GM12872 (cell line): Measurements from ENCODE around the gene PPP1R16B.

Source experiments
- CTCF ChIP-seq: IDR thresholded peaks from 3 replicates; pipeline ENCODE4 v1.5.1; 2011; ENCODE audit warnings: low read depth, mild to moderate bottlenecking, low read length, moderate library complexity; ENCODE audit not compliant: insufficient read depth

The PPP1R16B gene

DNA sequence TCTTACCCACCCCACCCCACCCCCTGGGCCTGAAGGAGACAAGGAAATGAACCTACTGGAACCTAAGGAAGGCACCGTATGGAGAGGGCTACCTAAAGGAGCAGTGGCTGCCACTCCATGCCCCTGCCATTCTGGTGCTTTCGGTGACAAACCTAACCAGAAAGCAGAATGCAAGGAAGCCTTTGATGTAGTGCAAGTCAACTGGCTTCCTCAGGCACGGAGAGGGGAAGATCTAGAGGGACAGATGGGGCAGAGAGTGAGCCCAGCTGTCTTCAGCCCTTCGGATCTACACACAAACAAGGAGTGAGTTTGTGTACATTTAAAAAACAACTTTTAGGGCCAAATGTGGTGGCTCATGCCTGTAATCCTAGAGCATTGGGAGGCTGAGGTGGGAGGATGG is 39.5 kb downstream of the PPP1R16B start:
- TF ChIP-seq CTCF, result no peak

DNA sequence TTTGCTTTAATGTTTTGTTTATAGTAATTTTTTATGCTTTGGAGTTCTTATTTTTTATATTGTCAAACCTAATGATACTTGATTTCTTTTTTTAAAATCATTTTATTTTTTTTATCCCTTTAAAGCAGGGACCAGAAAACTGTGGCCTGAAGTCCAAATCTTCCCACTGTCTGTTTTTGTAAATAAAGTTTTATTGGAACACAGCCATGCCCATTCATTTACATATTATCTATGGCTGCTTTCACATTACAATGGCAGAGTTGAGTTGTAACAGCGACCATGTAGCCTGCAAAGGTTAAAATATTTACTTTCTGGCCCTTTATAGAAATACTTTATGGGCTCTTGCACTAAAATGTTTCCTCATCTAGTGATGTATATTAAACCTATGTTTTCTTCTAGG is 42.3 kb downstream of the PPP1R16B start:
- TF ChIP-seq CTCF, result no peak

DNA sequence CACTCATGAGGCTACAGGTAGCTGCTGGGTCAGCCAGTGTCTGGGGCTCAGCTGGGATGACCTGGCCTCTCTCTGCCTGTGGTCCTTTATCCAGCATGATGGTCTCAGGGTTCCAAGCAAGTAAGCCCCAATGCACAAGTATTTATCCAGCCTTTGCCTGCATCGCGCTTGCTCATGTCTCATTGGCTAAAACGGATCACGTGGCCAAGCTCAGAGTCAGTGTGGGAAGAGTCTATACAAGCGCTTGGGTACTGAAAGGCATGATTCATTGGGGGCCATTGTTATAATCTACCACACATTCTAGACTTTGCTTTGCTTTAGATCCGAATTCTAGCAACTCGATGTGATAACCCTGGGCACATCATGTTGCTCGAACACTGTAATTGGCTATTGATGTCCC is 48.3 kb downstream of the PPP1R16B start:
- TF ChIP-seq CTCF, result no peak

DNA sequence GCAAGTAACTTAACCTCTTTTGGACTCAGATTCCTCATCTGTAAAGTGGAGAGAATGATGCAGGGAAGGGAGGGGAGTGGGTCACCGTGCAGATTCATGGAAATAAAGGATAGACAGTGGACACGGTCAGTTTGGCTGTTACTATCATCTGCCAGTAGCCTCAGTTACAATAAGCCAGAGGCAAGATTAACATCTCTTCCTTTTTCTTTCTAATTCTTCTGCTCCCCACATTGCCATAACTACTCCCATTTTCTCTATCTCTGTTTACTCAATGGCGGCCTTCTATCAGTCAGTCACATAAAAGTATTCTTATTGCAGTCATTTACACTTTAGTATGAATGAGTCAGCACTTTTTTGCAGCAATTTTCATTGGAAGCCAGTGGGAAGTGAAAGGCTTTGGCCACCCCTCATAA is 49.2 kb downstream of the PPP1R16B start:
- TF ChIP-seq CTCF, result no peak

DNA sequence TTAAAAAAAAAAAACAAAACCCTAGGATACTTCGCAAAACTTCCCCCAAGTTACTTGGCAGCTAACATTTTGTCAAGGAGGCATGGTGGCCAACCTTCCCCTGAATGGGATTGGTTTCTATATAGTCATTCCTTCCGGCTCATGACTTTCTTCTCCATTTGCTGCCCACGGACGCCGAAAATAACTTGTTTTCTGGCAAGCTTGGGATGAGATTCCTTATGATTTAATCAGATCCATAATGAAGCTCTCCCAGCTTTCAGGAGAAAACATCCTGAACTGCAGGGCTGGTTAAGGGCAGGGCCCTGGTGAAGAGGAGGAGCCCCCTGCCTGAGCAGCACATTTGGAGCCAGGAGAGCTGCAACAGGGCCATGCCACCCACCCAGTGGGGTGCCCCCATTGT is 49.9 kb downstream of the PPP1R16B start:
- no peak for TF ChIP-seq CTCF

- TF ChIP-seq CTCF, result no peak
Measured at GRCh38 chr20:38856570-38856969, 51.1 kb downstream of the PPP1R16B start.

DNA sequence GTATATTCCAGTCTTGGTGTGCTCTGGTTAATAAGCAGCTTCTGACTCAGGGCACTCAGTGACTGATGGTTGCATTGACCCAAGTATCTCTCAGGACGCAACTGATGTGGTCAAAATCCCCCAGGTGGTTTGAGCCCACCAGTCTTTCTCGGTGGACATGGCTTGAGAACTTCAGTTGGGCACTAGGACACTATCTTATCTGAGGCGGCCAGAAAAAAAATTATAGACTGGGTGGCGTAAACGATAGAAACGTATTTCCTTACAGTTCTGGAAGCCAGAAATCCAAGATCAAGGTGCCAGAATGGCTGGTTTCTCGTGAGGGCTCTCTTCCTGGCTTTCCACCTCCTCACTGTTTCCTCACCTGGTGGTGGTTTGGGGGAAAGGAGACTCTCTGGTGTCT is 52.2 kb downstream of the PPP1R16B start:
- TF ChIP-seq CTCF, result no peak
